ENCODE results near the gene DHRS12. TPM values are rescaled to one million over a fixed set of nuclear protein-coding genes. Genes with fewer than 3 reads are reported as not detected.

DHRS12 gene
- total RNA-seq, 1 experiment from 2014 or later, result 11.3 TPM

- in situ Hi-C loops (cut with HindIII; ENCODE audit: low sequenced_read_pairs), result no loop called here
- DNase-seq (ENCODE audit: low spot score), result no peak
Measured at GRCh38 chr13:51739027-51739764, 64.8 kb downstream of the DHRS12 start.

GRCh38 chr13:51738226-51738905 is 65.6 kb downstream of the DHRS12 start:
- in situ Hi-C loops (cut with HindIII; ENCODE audit: low sequenced_read_pairs), result no loop called here
- DNase-seq (ENCODE audit: low spot score), result no peak

DNA sequence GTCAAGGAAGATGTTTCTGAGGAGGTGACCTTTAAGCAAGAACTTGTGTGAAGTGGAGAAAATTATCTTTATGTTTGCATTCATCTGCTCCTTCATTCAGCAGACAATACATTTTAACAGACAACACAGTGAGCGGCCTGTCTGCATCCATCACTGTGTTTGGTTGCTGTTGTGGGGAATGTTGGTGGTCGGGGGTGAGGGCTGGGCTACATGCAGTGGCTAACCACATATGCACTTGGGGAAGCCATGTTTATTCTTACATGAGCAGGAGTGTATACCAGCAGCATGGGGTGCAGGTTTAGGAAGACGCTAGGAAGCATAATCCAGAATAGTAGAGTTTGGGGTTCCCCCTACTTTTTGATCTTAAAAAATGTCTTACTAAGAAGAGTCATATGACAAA is 66.4 kb downstream of the DHRS12 start:
- in situ Hi-C loops (cut with HindIII; ENCODE audit: low sequenced_read_pairs), result no loop called here
- no peak for DNase-seq (ENCODE audit: low spot score)

DNA sequence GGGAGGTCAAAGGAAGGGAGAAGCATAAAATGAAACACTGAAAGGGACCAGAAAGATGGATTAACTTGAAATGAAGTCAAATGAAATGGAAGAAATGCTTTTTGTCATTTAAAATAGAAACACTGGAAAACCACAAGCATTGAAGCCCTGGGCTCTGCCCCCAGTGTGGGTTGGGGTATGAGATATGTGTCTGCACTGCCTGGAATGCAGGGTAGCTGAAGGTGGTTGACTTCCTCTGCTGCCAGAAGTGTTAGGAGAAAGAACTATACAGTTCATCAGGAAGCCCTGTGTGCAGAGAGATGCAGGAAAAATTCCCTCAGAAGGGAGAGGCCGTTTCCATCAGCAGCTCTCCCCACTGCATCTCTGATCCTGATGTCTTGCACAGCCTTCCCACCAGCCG is 69.2 kb downstream of the DHRS12 start:
- DNase-seq (ENCODE audit: low spot score), result no peak
- in situ Hi-C loops (cut with HindIII; ENCODE audit: low sequenced_read_pairs), result no loop called here

DNA sequence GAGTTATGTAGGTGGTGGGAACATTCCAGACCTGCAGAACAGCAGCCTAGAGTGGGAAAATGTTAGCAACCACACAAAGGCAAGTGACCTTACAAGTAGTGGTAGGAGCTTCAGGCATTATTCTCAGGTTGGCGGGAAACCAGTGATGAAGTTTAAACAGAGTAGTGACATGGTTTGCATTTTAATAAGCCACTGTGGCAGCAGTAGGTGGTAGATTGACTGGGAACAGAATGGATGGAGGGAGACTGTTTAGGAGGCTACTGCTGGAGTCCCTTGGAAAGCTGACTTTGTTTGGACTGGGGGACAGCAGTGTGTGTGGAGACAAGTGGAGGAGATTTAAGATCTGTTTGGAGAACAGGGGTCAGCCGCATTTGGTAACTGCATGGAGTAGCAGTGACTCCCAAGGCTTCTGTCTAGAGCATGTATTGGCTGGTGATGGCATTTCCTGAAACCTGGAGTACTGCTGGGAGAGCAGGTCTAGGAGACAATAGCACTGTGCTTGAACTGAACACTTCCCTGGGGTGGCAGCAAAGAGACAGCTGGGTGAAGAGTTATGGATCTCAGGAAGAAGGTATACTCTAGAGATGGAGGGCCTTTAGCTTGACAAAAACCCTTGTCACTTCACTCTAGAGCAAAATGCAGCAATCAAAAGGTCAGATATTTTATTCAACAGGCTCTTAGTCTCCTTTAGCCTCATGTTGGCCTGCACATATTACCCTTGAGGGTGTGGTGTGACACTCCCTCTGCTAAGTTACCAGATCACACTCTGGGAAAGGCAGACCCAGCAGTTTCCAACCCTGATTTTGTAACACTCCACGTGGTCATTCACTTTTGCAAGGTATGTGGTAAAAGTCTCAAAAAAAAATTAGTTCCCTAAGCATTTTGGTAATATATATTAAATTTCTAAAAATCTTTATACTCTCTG is 70.3 kb downstream of the DHRS12 start:
- in situ Hi-C loops (cut with HindIII; ENCODE audit: low sequenced_read_pairs), result no loop called here
- peak; percentile 13 for DNase-seq (ENCODE audit: low spot score)

DNA sequence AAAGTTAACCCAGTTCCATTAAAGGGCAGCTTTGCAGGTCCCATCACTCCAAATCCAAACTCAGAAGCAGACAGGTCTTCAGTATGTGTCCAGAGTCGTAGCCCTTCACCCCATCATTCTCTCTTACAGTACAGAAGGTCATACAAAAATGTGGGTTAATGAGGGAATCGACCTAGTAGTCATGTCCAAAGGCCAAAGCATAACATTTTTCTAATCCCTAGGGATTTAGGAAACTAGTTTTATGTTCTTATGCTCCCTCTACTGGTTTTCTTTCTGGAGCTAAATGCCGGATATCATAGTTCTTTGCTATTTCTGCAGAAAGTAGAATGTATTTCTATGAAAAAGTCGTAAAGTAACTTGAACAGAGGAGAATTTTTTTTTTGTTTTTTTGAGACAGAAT is 72.2 kb downstream of the DHRS12 start:
- peak; percentile 30 for DNase-seq (ENCODE audit: low spot score)
- in situ Hi-C loops (cut with HindIII; ENCODE audit: low sequenced_read_pairs), result no loop called here

GRCh38 chr13:51730927-51731326 is 73.0 kb downstream of the DHRS12 start:
- in situ Hi-C loops (cut with HindIII; ENCODE audit: low sequenced_read_pairs), result no loop called here
- DNase-seq (ENCODE audit: low spot score), result no peak

DNA sequence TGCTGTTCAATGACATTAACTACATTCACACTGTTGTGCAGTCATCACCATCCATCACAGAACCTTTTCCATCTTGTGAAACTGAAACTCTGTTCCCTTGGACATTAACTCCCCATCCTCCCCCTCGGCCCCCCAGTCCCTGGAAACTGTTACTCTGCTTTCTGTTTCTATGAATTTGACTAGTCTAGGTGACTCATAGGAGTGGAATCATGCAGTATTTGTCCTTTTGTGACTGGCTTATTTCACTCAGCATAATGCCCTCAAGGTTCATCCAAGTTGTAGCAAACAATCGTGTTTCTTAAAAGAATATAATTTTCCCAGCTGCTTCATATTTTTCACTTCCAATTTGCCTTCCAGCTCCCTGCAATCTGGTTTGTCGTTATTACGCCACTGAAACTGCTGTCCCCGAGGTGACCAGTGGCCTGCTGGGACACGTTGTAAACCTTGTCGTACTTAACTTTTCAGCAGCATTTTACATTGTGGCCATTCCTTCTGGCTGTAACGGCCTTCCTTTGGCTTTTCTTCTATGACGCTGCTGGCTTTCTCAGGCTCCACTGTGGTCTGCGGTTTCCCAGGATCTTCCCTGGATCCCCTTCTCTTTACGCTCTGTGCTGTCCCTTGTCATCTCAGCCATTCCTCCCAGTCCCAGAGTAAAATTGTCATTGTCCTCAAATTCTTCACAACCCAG is 74.0 kb downstream of the DHRS12 start:
- in situ Hi-C loops (cut with HindIII; ENCODE audit: low sequenced_read_pairs), result no loop called here
- DNase-seq (ENCODE audit: low spot score), result no peak

GRCh38 chr13:51728972-51729371 is 75.0 kb downstream of the DHRS12 start:
- in situ Hi-C loops (cut with HindIII; ENCODE audit: low sequenced_read_pairs), result no loop called here
- no peak for DNase-seq (ENCODE audit: low spot score)

DNA sequence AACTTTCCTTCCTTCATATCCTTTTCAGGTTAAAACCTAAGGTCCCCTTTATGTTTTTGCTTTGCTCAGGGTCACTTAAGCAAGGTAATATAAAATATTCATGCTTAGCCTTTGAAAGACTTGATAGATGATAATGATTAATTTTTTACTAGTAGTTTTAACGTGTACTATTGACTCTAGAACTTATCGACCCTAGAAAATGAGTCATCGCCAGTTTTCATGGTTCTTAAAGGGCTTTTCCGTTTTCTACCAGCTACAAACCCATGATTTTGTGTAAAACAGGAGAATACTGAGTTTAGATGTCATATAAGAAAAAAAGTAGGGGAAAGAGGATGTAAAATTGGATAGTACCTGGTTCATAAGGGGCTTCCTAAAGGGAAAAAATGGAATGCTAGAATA is 75.7 kb downstream of the DHRS12 start:
- no peak for DNase-seq (ENCODE audit: low spot score)
- in situ Hi-C loops (cut with HindIII; ENCODE audit: low sequenced_read_pairs), result no loop called here

GRCh38 chr13:51727634-51728274 is 76.2 kb downstream of the DHRS12 start:
- no peak for DNase-seq (ENCODE audit: low spot score)
- in situ Hi-C loops (cut with HindIII; ENCODE audit: low sequenced_read_pairs), result no loop called here

GRCh38 chr13:51726446-51727193 is 77.3 kb downstream of the DHRS12 start:
- DNase-seq (ENCODE audit: low spot score), result no peak

GRCh38 chr13:51724721-51725120 is 79.2 kb downstream of the DHRS12 start:
- DNase-seq (ENCODE audit: low spot score), result no peak
- in situ Hi-C loops (cut with HindIII; ENCODE audit: low sequenced_read_pairs), result no loop called here

More at GRCh38 chr13:51726446-51727193, 77.3 kb downstream of the DHRS12 start:
- in situ Hi-C loops (cut with HindIII; ENCODE audit: low sequenced_read_pairs), result no loop called here

- no peak for DNase-seq (ENCODE audit: low spot score)
- in situ Hi-C loops (cut with HindIII; ENCODE audit: low sequenced_read_pairs), result no loop called here
Measured at GRCh38 chr13:51723529-51723928, 80.4 kb downstream of the DHRS12 start.

DNA sequence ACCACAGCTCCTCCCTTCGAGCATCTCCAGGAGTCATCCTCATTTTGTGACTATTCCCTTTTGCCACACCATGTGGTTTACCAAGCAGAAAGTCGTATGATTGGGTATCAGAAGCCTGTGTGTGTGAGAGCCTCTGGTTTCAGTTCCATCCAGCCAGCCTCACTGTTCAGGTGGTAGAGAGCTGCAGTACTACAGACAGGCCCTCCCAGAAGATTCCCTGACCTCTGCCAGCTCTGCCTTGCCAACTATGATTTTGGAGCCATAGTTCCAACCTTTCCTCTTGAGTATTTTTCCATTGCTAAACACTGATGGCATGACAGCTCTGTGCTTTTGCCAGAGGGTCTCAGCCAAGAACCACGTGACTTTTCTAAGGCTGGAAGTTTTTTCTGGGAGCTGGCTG is 82.5 kb downstream of the DHRS12 start:
- peak; percentile 60 for DNase-seq (ENCODE audit: low spot score)
- in situ Hi-C loops (cut with HindIII; ENCODE audit: low sequenced_read_pairs), result no loop called here

GRCh38 chr13:51719394-51719793 is 84.6 kb downstream of the DHRS12 start:
- in situ Hi-C loops (cut with HindIII; ENCODE audit: low sequenced_read_pairs), result no loop called here
- no peak for DNase-seq (ENCODE audit: low spot score)

Data from G401 (cell line).